NAMALWA (cell line): ENCODE measurements around the gene PPP2R2D.

Experiments
- DNase-seq: peaks from one replicate; pipeline ENCODE4 v3.0.0-alpha.2; 2015; ENCODE audit warnings: low spot score

Gene PPP2R2D

GRCh38 chr10:131889755-131890154, 11.1 kb upstream of the PPP2R2D start:
- DNase-seq = no peak

- no peak for DNase-seq
Observed at GRCh38 chr10:131890276-131891195, 10.3 kb upstream of the PPP2R2D start.

GRCh38 chr10:131891196-131891928, 9.4 kb upstream of the PPP2R2D start:
- DNase-seq = no peak

- DNase-seq = no peak
Observed at GRCh38 chr10:131891929-131892805, 8.6 kb upstream of the PPP2R2D start.

GRCh38 chr10:131892806-131893675, 7.8 kb upstream of the PPP2R2D start:
- DNase-seq = no peak

GRCh38 chr10:131895116-131895515, 5.7 kb upstream of the PPP2R2D start:
- no peak for DNase-seq

- DNase-seq = no peak
Observed at GRCh38 chr10:131896403-131896802, 4.4 kb upstream of the PPP2R2D start.

- DNase-seq = no peak
Observed at GRCh38 chr10:131897297-131897899, 3.4 kb upstream of the PPP2R2D start.

- DNase-seq = no peak
Observed at GRCh38 chr10:131898061-131898460, 2.7 kb upstream of the PPP2R2D start.

GRCh38 chr10:131898713-131899112, 2.1 kb upstream of the PPP2R2D start:
- no peak for DNase-seq

GRCh38 chr10:131899116-131899690, 1.6 kb upstream of the PPP2R2D start:
- no peak for DNase-seq

- DNase-seq = peak; percentile 56
Observed at GRCh38 chr10:131899695-131900349, 986 bp upstream of the PPP2R2D start.

GRCh38 chr10:131901181-131901829, 497 bp downstream of the PPP2R2D start:
- peak; percentile 61 for DNase-seq

GRCh38 chr10:131902211-131902610, 1.4 kb downstream of the PPP2R2D start:
- DNase-seq = peak; percentile 56

- DNase-seq = no peak
Observed at GRCh38 chr10:131902691-131903090, 1.9 kb downstream of the PPP2R2D start.

GRCh38 chr10:131905267-131905571, 4.4 kb downstream of the PPP2R2D start:
- DNase-seq = no peak

GRCh38 chr10:131905603-131906268, 4.9 kb downstream of the PPP2R2D start:
- no peak for DNase-seq

- DNase-seq = no peak
Observed at GRCh38 chr10:131906269-131906639, 5.4 kb downstream of the PPP2R2D start.

- no peak for DNase-seq
Observed at GRCh38 chr10:131907679-131908078, 6.9 kb downstream of the PPP2R2D start.
